GM19193 (cell line): ENCODE results near the gene COLEC12.

ENCODE experiments used
- POLR2A ChIP-seq: IDR thresholded peaks from 4 replicates; pipeline ENCODE4 v1.6.1; 2011; ENCODE audit not compliant: insufficient read depth, insufficient read length; ENCODE audit errors: extremely low read depth

The COLEC12 gene

DNA sequence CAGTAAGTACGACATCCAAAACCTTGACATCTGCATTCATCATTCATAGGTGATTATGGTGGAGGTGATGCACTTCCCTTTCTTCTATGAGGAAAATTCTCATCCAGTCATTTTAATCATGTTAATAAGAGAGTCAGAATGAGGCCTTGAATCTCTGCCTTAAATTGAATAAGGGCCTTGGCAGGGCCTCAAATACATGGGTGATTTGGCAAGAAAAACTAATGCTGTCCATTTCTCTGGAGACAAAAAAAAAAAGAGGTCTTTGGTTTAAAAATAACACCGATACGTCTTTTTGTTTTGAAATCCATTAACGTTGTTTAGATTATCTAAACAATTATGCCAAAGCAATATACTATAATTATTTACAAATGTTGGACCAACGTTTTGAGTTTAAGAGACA is 8.1 kb downstream of the COLEC12 start:
- no peak for TF ChIP-seq POLR2A

DNA sequence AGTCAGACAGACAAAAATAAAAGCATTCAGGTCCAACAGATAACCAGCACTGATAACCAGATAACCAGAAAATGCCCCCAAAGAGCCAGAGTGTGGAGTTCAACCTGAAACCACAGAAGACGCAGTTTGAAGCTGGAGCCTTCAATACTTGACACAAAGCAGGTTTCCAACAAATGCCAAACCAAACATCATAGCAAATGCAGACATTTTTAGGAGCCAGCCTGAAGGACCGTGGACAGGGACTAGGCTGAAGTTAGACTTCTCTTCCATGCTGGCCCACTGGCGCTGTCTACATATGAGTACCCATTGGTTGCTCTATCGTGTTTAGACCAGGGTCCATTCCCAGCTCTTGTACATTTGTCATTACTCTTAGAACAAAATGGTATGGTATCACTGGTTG is 9.9 kb downstream of the COLEC12 start:
- TF ChIP-seq POLR2A = no peak

DNA sequence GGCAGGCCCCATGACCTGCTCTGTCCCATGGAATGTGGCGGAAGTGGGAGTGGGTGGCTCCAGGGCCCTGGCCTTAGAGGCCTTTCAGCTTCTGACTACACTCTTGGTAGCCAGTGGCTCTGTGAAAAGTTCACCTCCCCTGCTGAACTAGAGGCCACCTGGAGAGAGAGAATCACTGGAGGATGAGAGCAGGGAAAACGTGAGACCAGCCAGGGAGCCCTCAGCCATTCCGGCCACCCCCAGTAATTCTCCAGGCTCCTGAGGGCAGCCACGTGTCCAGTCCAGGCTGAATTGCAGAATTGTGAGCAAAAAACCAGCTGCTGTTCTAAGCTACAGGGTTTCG is 10.5 kb downstream of the COLEC12 start:
- no peak for TF ChIP-seq POLR2A

DNA sequence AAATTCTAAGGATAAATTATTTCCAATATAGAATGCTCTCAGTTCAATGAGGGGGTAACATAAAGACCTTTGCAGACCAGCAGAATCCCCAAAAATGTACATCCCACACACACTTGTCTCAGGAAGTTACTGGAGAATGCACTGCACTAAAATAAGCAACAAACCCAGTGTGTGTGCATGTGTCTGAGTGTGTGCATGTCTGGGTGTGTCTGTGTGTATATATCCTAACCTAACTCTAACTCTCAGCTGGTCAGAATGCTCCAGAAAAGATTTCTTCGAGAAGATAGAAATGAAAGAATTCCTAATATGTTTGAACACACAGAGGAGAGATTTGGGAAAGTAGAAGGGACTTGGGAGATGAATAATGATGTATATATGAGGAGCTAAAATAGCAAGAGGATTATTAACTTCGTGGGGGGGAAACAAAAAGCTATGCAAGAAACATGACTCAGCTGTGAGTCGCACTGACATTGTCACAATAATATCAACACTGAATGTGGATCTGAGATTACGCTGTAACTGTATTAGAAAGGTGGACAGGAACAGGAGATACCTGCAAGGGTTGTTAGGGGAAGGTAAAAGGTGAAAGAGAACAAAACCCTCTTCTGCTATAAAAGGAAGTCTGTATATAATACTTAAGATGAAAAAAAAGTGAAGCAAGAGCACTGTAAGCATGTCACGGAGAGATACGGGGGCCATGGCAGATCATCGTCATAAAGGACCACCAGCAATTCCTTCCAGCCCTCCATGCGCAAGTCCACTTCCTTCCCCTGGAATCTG is 11.1 kb downstream of the COLEC12 start:
- no peak for TF ChIP-seq POLR2A

DNA sequence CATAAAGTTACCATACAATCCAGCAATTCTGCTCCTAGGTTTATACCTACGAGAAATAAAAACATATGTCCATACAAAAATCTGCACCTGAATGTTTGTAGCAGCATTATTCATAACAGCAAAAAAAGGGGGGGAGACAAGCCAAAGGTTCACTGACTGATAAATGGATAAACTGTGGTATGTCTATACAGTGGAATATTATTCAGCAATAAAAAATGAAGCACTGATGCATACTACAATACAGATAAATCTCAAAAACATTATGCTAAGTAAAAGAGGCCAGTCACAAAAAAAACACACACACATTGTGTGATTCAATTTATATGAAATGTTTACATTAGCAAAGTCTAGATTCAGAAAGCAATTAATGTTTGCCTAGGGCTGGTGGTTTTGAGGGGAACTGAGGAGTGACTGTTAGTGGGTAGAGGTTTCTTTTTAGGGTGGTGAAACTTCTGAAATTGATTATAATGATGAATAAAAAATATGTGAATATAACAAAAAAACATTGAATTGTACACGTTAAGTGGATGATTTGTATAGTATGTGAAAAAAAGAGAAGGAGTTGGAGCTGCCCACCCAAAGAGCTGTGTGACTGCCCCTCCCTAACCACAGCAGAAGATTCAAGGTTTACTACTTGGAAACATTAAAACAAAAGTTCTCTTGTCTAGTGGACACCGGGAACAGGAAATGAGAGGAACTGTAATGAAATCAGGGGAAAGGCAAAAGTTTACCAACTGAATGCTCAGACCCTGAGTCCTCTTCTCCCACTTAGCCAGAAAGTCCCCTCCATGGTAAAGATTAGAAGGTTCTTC is 13.4 kb downstream of the COLEC12 start:
- no peak for TF ChIP-seq POLR2A

DNA sequence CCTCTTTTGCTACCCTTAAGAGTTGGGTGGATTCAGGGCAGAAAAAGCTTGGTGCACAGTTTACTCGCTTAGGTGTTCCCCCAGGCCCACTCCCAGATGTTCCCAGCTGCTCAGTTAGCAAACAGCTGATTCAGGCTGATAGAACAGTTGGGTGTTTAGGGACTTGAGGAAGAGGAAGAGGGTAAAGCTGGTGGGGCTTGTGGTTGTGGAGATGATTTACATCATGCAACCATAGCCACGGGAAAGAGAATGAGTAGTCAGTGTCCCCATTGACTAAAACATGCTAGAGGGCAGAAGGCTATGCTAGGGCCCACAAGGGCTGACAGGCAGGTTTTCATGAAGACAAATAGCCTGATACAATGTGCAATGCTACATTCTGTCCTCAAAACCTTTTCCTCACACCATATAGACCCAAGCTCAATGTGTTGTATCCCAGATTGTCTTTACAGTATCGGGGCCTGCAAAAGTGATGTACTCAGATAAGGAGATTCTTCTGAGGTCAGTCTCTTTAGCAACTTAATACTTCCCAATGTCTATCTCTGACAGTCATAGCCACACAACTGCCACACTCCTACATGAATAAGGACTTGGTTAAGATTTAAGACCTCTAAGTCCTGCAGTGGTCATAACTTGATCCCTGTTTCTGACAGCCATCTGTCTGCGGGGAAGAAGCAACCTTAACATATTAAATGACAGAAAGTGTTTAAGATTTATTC is 15.6 kb downstream of the COLEC12 start:
- TF ChIP-seq POLR2A = no peak

- no peak for TF ChIP-seq POLR2A
Observed at GRCh38 chr18:478681-479080, 21.8 kb downstream of the COLEC12 start.

GRCh38 chr18:477565-477964 is 22.9 kb downstream of the COLEC12 start:
- TF ChIP-seq POLR2A = no peak

GRCh38 chr18:476251-476664 is 24.2 kb downstream of the COLEC12 start:
- TF ChIP-seq POLR2A = no peak

DNA sequence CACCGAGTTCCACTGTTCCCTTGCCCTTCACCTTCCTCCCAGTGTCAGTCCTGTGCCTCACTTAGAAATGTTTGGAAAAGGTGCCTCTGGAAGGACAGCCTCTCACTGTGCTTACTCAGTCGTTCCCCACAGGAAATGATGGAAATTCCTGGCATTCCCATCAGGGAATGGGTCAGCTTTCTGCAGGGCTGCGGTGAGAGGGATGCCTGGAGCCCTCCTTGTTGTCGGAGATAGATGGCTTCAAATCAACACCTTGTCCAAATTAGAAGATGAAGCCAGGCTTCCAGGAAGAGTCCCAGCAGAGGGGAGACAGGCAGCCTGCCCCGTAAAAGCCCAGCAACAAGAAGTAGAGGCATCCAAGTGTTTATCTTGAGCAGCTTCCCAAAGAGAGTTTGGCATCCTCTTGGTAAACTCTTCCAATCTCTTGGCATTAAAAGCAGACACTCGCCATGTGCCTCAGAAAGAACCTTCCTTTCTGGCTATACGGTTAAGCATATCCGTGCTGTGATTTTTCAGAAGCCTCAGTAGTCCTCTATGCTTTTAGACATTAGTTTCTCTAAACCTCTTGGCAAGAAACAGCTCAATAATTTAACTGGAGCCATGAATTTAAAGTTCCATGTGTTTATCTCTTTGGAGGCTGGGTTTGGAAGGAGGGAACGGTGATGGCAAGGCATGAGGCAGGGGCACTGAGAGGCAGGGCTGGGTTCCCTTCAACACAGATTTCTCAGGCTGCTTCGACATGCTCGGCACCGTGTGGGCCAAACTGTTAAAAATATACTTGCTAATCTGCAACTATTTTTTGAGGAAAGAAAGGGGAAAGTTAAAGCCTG is 25.1 kb downstream of the COLEC12 start:
- TF ChIP-seq POLR2A = no peak

DNA sequence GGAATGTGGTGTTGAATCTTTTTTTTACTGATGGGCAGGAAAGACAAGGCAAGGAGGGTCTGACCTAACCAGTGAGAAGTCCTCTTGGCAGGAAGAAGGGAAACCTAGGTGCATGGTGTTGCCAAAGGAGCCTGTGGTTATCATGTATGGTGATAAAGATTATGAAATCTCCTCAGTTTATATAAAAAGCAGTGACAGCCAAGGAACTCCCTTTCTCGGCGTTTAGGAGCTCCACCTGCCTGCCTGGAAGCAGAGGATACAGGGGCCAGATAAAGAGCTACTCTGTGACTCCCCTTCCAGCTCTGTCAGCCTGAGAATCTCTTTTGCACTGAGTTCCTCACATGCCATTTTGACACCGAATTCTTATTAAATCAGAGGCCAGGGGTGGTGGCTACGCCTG is 26.1 kb downstream of the COLEC12 start:
- TF ChIP-seq POLR2A = no peak

DNA sequence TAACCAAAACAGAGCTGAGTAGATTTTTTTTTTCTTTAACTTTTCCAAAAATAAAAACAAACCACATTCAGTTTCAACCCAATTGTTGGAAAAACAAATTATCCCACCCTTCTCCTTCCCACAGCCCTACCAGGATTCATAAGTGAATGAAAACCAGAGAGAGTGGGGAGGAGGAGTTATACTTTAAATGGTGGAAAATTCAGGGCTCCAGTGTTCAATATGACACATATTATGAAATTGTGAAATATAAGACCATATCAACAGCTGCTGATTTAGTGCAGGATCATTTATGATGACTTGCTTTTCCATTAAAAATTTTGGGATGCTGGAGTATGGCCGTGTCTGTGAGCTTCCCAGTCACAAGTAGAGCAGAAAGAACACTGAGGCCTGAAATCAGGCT is 26.7 kb downstream of the COLEC12 start:
- TF ChIP-seq POLR2A = no peak

- no peak for TF ChIP-seq POLR2A
Observed at GRCh38 chr18:471716-472115, 28.8 kb downstream of the COLEC12 start.

DNA sequence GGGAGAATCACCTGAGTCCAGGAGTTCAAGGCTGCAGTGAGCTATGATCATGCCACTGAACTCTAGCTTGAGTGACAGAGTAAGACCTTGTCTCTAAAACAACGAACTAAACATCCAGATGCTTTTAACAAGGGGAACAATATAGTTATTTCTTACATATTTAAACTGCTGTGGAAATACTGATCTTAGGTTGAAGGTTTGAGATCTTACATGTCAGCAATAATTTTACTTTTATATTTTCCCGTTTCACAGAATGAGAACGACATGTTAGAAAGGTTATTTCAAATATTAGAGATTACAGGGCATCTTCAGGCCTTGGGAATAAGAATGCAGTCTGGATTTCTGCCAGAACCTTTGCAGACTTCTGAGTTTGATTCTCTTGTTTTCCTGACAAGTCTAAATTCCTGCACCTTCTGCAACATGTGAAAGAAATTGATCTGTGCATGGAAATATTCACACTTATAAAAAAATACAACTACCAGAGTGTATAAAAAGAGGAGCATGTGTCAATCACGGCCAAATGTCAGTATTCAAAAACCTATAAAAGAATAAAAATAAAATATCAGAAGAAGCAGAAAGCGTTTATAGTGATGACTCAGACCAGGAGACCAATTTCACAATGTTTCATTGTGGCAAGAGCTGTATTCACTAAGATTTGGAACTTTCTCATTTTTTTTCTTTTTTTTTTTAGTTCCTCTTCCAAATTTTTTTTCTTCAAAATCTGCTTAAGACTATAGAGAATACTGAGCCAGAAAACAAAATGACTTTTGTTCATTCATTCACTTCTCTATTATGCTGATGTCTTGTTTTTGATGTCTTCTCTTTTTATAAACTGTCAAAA is 29.6 kb downstream of the COLEC12 start:
- TF ChIP-seq POLR2A = no peak
